Panc1 (cell line): ENCODE results near the gene SHISAL2A. TPM values are rescaled to one million over a fixed set of nuclear protein-coding genes. Genes with fewer than 3 reads are reported as not detected.

Experiments used
- ATAC-seq: fragments of 200-7000 bp; cut with Tn5 transposase; 2 replicates; pipeline ENCODE4 v1.9.1; 2020; ENCODE audit warnings: mild to moderate bottlenecking, moderate library complexity
- BruUV-seq: library from RNA; stranded (reverse); fragments of 400-500 nt; replicated peaks from 2 replicates; lab custom pipeline; 2021; lab: Mats Ljungman, UMichigan
- CTCF ChIA-PET: fragments of 300-600 bp; sonication (Branson Sonifier 250); formaldehyde crosslinking; loops from one replicate; lab custom pipeline; 2022; ENCODE audit warnings: antibody characterized with exemption; lab: Charles Lee
- POLR2A ChIA-PET: fragments of 300-600 bp; sonication (Branson Sonifier 250); formaldehyde crosslinking; loops from one replicate; lab custom pipeline; 2022; ENCODE audit warnings: antibody characterized with exemption; lab: Charles Lee
- DNase-seq: peaks from one replicate; pipeline ENCODE4 v3.0.0-alpha.2; 2010; ENCODE audit warnings: low read depth, low spot score
- H3K27ac ChIP-seq: 2 replicates; pipeline ENCODE4 v1.5.1; 2011; ENCODE audit warnings: mild to moderate bottlenecking, low read length, inconsistent platforms
- H3K27me3 ChIP-seq: fragments of 200-500 bp; sonication (Bioruptor generic); 2 replicates; pipeline ENCODE4 v1.6.0; 2014; ENCODE audit warnings: low read length, inconsistent platforms; ENCODE audit not compliant: control insufficient read depth, insufficient read depth
- H3K36me3 ChIP-seq: fragments of 200-500 bp; sonication (Bioruptor generic); 2 replicates; pipeline ENCODE4 v1.5.1; 2014; ENCODE audit warnings: inconsistent platforms, mild to moderate bottlenecking, low read length, moderate library complexity; ENCODE audit not compliant: control insufficient read depth, insufficient read depth
- H3K4me1 ChIP-seq: 2 replicates; pipeline ENCODE4 v1.5.1; 2011; ENCODE audit warnings: inconsistent platforms, mild to moderate bottlenecking, low read length, moderate library complexity; ENCODE audit not compliant: control insufficient read depth, insufficient read depth
- H3K4me3 ChIP-seq, 2 experiments: 2 replicates each; pipeline ENCODE4 v1.5.1; 2011 to 2012; ENCODE audit warnings: low read depth in 2 of 2, low read length in 2 of 2, mild to moderate bottlenecking in 2 of 2, inconsistent platforms in 1 of 2, moderate library complexity in 1 of 2
- H3K9me3 ChIP-seq: fragments of 200-500 bp; sonication (Bioruptor generic); 2 replicates; pipeline ENCODE4 v1.5.1; 2014; ENCODE audit warnings: low read depth, mild to moderate bottlenecking, inconsistent platforms, low read length, moderate library complexity; ENCODE audit not compliant: control insufficient read depth, insufficient read depth
- POLR2AphosphoS5 ChIP-seq: IDR thresholded peaks from 2 replicates; pipeline ENCODE4 v1.6.1; 2012; ENCODE audit warnings: mild to moderate bottlenecking, low read depth, low read length, moderate library complexity
- SIN3A ChIP-seq: IDR thresholded peaks from 2 replicates; pipeline ENCODE4 v1.6.1; 2012; ENCODE audit warnings: low read depth, mild to moderate bottlenecking, low read length, moderate library complexity, borderline replicate concordance; ENCODE audit not compliant: insufficient read depth
- TCF7L2 ChIP-seq: IDR thresholded peaks from 2 replicates; pipeline ENCODE4 v1.6.1; 2011; ENCODE audit warnings: mild to moderate bottlenecking, low read depth, low read length, inconsistent platforms
- in situ Hi-C: cut with HindIII; loops from 2 replicates; pipeline ENCODE4 v1.10.0; 2016; ENCODE audit warnings: low sequenced_read_pairs, low pct_unique_long_range_greater_than_20kb
- intact Hi-C: fragments of 100-400 bp; cut with micrococcal nuclease; formaldehyde crosslinking; loops from one replicate; pipeline ENCODE4 v1.10.0; 2022; ENCODE audit not compliant: unreplicated experiment
- total RNA-seq: library from RNA; stranded (reverse); gene quantifications from one replicate; pipeline ENCODE4 v1.2.1, GENCODE V29; 2021; ENCODE audit not compliant: unreplicated experiment
- TF ChIP-seq, protein P1 (sequence below): fragments of 450-650 bp; IDR thresholded peaks from 2 replicates; pipeline ENCODE4 v1.5.1; 2017; ENCODE audit warnings: mild to moderate bottlenecking
- TF ChIP-seq, protein P2 (sequence below), 2 experiments: IDR thresholded peaks; 2 replicates each; pipeline ENCODE4 v1.6.1; 2011 to 2012; ENCODE audit warnings: low read depth in 2 of 2, control low read depth in 1 of 2, low read length in 1 of 2, mild to moderate bottlenecking in 1 of 2, moderate library complexity in 1 of 2; ENCODE audit not compliant: insufficient read depth in 1 of 2

The SHISAL2A gene
- total RNA-seq, 1 experiment from 2014 or later, result 0.23 TPM

DNA sequence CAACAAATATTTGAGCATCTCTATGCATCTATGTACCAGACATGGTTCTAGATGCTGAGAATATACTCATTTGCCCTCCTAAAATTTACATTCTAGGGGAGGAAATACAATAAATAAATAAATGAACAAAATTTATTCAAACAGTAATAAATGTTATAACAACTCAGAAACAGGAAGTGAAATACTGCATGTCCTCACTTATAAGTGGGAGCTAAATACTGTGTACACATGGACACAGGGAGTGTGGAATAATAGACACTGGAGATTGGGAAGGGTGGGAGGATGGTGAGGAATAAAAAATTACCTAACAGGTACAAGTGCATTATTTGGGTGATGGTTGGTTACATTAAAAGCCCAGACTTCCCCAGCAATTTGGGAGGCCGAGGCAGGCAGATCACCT is 60.9 kb downstream of the SHISAL2A start:
- TF ChIP-seq, protein P1, sequence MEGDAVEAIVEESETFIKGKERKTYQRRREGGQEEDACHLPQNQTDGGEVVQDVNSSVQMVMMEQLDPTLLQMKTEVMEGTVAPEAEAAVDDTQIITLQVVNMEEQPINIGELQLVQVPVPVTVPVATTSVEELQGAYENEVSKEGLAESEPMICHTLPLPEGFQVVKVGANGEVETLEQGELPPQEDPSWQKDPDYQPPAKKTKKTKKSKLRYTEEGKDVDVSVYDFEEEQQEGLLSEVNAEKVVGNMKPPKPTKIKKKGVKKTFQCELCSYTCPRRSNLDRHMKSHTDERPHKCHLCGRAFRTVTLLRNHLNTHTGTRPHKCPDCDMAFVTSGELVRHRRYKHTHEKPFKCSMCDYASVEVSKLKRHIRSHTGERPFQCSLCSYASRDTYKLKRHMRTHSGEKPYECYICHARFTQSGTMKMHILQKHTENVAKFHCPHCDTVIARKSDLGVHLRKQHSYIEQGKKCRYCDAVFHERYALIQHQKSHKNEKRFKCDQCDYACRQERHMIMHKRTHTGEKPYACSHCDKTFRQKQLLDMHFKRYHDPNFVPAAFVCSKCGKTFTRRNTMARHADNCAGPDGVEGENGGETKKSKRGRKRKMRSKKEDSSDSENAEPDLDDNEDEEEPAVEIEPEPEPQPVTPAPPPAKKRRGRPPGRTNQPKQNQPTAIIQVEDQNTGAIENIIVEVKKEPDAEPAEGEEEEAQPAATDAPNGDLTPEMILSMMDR, result no peak
- no peak for TF ChIP-seq SIN3A
- no peak for TF ChIP-seq TCF7L2
- TF ChIP-seq, protein P2, sequence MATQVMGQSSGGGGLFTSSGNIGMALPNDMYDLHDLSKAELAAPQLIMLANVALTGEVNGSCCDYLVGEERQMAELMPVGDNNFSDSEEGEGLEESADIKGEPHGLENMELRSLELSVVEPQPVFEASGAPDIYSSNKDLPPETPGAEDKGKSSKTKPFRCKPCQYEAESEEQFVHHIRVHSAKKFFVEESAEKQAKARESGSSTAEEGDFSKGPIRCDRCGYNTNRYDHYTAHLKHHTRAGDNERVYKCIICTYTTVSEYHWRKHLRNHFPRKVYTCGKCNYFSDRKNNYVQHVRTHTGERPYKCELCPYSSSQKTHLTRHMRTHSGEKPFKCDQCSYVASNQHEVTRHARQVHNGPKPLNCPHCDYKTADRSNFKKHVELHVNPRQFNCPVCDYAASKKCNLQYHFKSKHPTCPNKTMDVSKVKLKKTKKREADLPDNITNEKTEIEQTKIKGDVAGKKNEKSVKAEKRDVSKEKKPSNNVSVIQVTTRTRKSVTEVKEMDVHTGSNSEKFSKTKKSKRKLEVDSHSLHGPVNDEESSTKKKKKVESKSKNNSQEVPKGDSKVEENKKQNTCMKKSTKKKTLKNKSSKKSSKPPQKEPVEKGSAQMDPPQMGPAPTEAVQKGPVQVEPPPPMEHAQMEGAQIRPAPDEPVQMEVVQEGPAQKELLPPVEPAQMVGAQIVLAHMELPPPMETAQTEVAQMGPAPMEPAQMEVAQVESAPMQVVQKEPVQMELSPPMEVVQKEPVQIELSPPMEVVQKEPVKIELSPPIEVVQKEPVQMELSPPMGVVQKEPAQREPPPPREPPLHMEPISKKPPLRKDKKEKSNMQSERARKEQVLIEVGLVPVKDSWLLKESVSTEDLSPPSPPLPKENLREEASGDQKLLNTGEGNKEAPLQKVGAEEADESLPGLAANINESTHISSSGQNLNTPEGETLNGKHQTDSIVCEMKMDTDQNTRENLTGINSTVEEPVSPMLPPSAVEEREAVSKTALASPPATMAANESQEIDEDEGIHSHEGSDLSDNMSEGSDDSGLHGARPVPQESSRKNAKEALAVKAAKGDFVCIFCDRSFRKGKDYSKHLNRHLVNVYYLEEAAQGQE (IDR thresholded peaks at IDR 0.05; ENCODE audit: insufficient read depth in 1 of 2, low read depth in 2 of 2, low read length in 1 of 2), result no peak
- TF ChIP-seq POLR2AphosphoS5, result no peak
- intact Hi-C loops (no loop called here), in situ Hi-C loops (no loop called here)
- POLR2A ChIA-PET, result interaction anchor here (0.5 to 0.6 kb wide), 2 partner anchors 499 to 965 kb away, joined by 4 to 5 read pairs; no protein-coding TSS in a partner anchor
- Histone ChIP-seq H3K4me1 (peaks cover 7% of the 10 kb centered on the region), H3K9me3 (no peaks in the 10 kb centered on the region), H3K4me3 (no peak overlapping the region), H3K36me3 (peaks cover 9% of the 10 kb centered on the region), H3K27me3 (no peaks in the 10 kb centered on the region), H3K27ac (no peak overlapping the region)
- BruUV-seq, result no TSS peak
- CTCF ChIA-PET, result no interaction called here
- DNase-seq (no peak), ATAC-seq (no peak)

DNA sequence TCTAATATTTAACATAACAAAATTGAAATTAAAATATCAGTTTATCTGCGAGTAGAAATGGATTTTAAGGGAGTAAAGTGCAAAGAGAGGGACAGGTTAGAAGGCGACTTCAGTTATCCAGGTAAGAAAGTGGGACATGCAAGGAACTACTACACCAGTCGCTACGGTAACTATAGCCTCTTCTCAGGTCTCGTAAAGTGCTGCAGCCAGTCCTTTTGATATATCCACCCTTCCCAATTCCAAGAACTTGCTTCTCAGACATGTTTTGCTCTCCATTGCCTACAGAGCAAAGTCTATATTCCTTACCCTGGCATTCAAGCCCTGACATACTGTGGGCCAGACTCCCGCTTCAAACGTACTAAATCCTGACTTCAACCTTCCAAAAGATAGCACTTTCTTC is 62.7 kb downstream of the SHISAL2A start:
- intact Hi-C loops (no loop called here), in situ Hi-C loops (no loop called here)
- Histone ChIP-seq H3K4me1 (peaks cover 10% of the 10 kb centered on the region), H3K36me3 (0 out of 2 replicates have a peak, but pooled peaks cover 4% of the 10 kb centered on the region), H3K9me3 (no peaks in the 10 kb centered on the region), H3K4me3 (no peak overlapping the region), H3K27ac (no peak overlapping the region), H3K27me3 (no peaks in the 10 kb centered on the region)
- CTCF ChIA-PET, result no interaction called here
- BruUV-seq, result TSS peak; percentile 83
- DNase-seq (no peak), ATAC-seq (no peak)
- TF ChIP-seq, protein P2 (IDR thresholded peaks at IDR 0.05; ENCODE audit: insufficient read depth in 1 of 2, low read depth in 2 of 2, low read length in 1 of 2), result no peak
- TF ChIP-seq, protein P1, result no peak
- TF ChIP-seq POLR2AphosphoS5 (no peak), TCF7L2 (no peak), SIN3A (no peak)
- POLR2A ChIA-PET, result no interaction called here
